OCI-LY7 (cell line): Measurements from ENCODE around the gene FTCDNL1. TPM values are rescaled to one million over a fixed set of nuclear protein-coding genes. Genes with fewer than 3 reads are reported as not detected.

Source experiments
- BruUV-seq: library from RNA; stranded (reverse); fragments of 400-500 nt; replicated peaks from 2 replicates; lab custom pipeline; 2021; lab: Mats Ljungman, UMichigan
- CTCF ChIA-PET: fragments of 300-600 bp; sonication (Branson Sonifier 250); formaldehyde crosslinking; loops from one replicate; lab custom pipeline; 2022; ENCODE audit warnings: antibody characterized with exemption; ENCODE audit not compliant: unreplicated experiment; lab: Charles Lee
- POLR2A ChIA-PET: fragments of 300-600 bp; sonication (Branson Sonifier 250); formaldehyde crosslinking; loops from one replicate; lab custom pipeline; 2022; ENCODE audit warnings: antibody characterized with exemption; lab: Charles Lee
- DNase-seq: peaks from one replicate; pipeline ENCODE4 v3.0.0-alpha.2; 2015; ENCODE audit warnings: low spot score
- H2AFZ ChIP-seq: fragments of 200-600 bp; sonication (generic), shearing (Covaris generic); 2 replicates; pipeline ENCODE4 v1.6.1; 2014; ENCODE audit warnings: mild to moderate bottlenecking, antibody characterized with exemption, low read length, moderate library complexity
- H3K27ac ChIP-seq: fragments of 200-600 bp; sonication (generic); 2 replicates; pipeline ENCODE4 v1.5.1; 2014; ENCODE audit warnings: mixed run types, low read depth, mild to moderate bottlenecking, moderate library complexity, low read length, inconsistent platforms; ENCODE audit not compliant: poor library complexity, severe bottlenecking
- H3K36me3 ChIP-seq: fragments of 200-600 bp; sonication (generic); 2 replicates; pipeline ENCODE4 v1.6.1; 2014; ENCODE audit warnings: mild to moderate bottlenecking, antibody characterized with exemption, low read length, moderate library complexity, mixed read lengths; ENCODE audit not compliant: insufficient read depth
- H3K4me1 ChIP-seq: fragments of 200-600 bp; sonication (generic); 2 replicates; pipeline ENCODE4 v1.5.1; 2014; ENCODE audit warnings: mild to moderate bottlenecking, low read length; ENCODE audit not compliant: insufficient read depth, poor library complexity, severe bottlenecking
- H3K4me2 ChIP-seq: fragments of 200-600 bp; sonication (generic); 2 replicates; pipeline ENCODE4 v1.6.1; 2014; ENCODE audit warnings: mild to moderate bottlenecking, low read length
- H3K4me3 ChIP-seq: fragments of 200-600 bp; sonication (generic); 2 replicates; pipeline ENCODE4 v1.5.1; 2014; ENCODE audit warnings: mild to moderate bottlenecking, low read depth, low read length; ENCODE audit not compliant: poor library complexity, severe bottlenecking
- H3K79me2 ChIP-seq: fragments of 200-600 bp; sonication (generic); 2 replicates; pipeline ENCODE4 v1.6.1; 2016; ENCODE audit warnings: low read depth, mild to moderate bottlenecking, low read length, moderate library complexity, mixed read lengths; ENCODE audit not compliant: insufficient read depth
- H3K9me2 ChIP-seq: fragments of 200-600 bp; sonication (generic); 2 replicates; pipeline ENCODE4 v1.6.1; 2016; ENCODE audit warnings: mild to moderate bottlenecking, low read length, mixed read lengths; ENCODE audit not compliant: insufficient read depth
- H3K9me3 ChIP-seq: fragments of 200-600 bp; sonication (generic); 2 replicates; pipeline ENCODE4 v1.6.1; 2014; ENCODE audit warnings: mild to moderate bottlenecking, mixed run types, low read length, mixed read lengths
- H4K20me1 ChIP-seq: fragments of 200-600 bp; sonication (generic); 2 replicates; pipeline ENCODE4 v1.6.1; 2014; ENCODE audit warnings: mild to moderate bottlenecking, antibody characterized with exemption, low read length, moderate library complexity, mixed read lengths; ENCODE audit not compliant: insufficient read depth
- EZH2phosphoT487 ChIP-seq: fragments of 200-600 bp; sonication (generic); IDR thresholded peaks from 2 replicates; pipeline ENCODE4 v1.6.1; 2018; ENCODE audit warnings: low read depth, borderline replicate concordance, mild to moderate bottlenecking, mixed run types, antibody characterized with exemption, low read length, moderate library complexity, mixed read lengths
- intact Hi-C: fragments of 100-400 bp; cut with micrococcal nuclease; formaldehyde crosslinking; loops from one replicate; pipeline ENCODE4 v1.10.0; 2022; ENCODE audit not compliant: unreplicated experiment
- total RNA-seq, 2 experiments: library from RNA; depleted of rRNA in 1 of 2; stranded (reverse); fragments of >200 nt in 1 of 2; shearing (Covaris generic) in 1 of 2; gene quantifications; 2 replicates each; pipeline ENCODE4 v1.2.3, GENCODE V29; 2014 to 2022
- TF ChIP-seq, protein P1 (sequence below): fragments of 200-600 bp; sonication (generic); conservative IDR thresholded peaks from 2 replicates; pipeline ENCODE4 v1.5.1; 2014; ENCODE audit warnings: mild to moderate bottlenecking, antibody characterized with exemption, low read length, moderate library complexity, mixed read lengths

FTCDNL1 gene
- total RNA-seq, 2 experiments from 2014 or later: 0.40 to 0.54 TPM

DNA sequence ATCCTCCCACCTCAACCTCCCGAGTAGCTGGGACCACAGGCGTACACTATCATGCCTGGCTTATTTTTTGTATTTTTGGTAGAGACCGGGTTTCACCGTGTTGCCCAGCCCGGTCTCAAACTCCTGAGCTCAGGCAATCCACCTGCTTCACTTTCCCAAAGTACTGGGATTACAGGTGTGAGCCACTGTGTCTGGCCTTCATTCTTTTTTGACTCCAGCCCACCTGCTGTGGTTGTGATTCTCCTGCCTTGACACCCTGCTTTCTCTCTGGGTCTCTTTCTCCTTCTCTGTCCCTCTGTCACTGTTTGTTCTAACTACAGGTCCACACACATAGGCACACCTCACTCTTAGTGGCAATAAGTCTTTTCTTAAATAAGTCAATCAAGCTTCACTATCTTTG, 85.3 kb downstream of the FTCDNL1 start:
- POLR2A ChIA-PET: interaction anchor here (0.6 kb wide), 1 partner anchor 1301 kb away, joined by 3 read pairs; no protein-coding TSS in a partner anchor
- no peak for TF ChIP-seq EZH2phosphoT487
- no peak for DNase-seq

DNA sequence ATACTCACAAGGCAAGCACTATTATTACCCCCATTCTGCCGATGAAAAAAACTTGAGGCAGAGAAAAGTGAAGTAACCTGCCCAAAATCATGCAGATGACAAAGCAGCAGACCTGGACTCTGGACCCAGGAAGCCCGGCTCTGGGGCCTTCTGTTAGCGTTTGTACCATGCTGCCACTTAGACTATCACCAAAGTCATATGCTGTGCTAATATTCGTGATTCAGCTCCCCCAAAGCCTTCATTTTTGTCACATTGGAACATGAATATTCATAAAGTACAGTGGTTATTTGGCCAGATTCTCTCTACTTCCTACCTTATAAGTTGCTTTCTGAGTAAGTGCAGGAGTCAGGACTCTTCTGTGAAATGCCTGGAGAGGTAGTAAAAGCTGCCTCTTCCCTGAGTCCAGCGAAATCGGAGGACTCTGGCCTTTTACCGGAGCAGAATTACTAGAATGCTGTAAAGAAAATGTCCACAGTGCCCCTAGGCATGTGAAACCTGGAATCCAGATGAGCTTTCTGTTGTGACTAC, 86.7 kb downstream of the FTCDNL1 start:
- Histone ChIP-seq H3K27ac (no peak overlapping the region), H3K79me2 (no peaks in the 10 kb centered on the region), H3K9me3 (no peaks in the 10 kb centered on the region), H4K20me1 (no peaks in the 10 kb centered on the region), H3K4me1 (no peaks in the 10 kb centered on the region), H3K36me3 (no peaks in the 10 kb centered on the region), H3K4me3 (no peak overlapping the region), H3K9me2 (no peaks in the 10 kb centered on the region), H2AFZ (no peak overlapping the region), H3K4me2 (no peak overlapping the region)
- POLR2A ChIA-PET: interaction anchor here (0.6 kb wide), 1 partner anchor 159 kb away, joined by 3 read pairs; no protein-coding TSS in a partner anchor
- intact Hi-C loops: no loop called here
- BruUV-seq: no TSS peak
- TF ChIP-seq, protein P1, sequence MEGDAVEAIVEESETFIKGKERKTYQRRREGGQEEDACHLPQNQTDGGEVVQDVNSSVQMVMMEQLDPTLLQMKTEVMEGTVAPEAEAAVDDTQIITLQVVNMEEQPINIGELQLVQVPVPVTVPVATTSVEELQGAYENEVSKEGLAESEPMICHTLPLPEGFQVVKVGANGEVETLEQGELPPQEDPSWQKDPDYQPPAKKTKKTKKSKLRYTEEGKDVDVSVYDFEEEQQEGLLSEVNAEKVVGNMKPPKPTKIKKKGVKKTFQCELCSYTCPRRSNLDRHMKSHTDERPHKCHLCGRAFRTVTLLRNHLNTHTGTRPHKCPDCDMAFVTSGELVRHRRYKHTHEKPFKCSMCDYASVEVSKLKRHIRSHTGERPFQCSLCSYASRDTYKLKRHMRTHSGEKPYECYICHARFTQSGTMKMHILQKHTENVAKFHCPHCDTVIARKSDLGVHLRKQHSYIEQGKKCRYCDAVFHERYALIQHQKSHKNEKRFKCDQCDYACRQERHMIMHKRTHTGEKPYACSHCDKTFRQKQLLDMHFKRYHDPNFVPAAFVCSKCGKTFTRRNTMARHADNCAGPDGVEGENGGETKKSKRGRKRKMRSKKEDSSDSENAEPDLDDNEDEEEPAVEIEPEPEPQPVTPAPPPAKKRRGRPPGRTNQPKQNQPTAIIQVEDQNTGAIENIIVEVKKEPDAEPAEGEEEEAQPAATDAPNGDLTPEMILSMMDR: no peak
- TF ChIP-seq EZH2phosphoT487: no peak
- no peak for DNase-seq
- CTCF ChIA-PET: no interaction called here

More for the DNA sequence above, 85.3 kb downstream of the FTCDNL1 start:
- no peak overlapping the region for H3K27ac ChIP-seq
- H3K4me3 ChIP-seq: no peak overlapping the region
- BruUV-seq: no TSS peak
- CTCF ChIA-PET: no interaction called here
- H2AFZ ChIP-seq: no peak overlapping the region
- no peak overlapping the region for H3K4me2 ChIP-seq
- no peaks in the 10 kb centered on the region for H3K9me3 ChIP-seq
- H4K20me1 ChIP-seq: no peaks in the 10 kb centered on the region
- no peaks in the 10 kb centered on the region for H3K9me2 ChIP-seq
- H3K79me2 ChIP-seq: no peaks in the 10 kb centered on the region
- intact Hi-C loops: no loop called here
- H3K4me1 ChIP-seq: no peaks in the 10 kb centered on the region
- no peaks in the 10 kb centered on the region for H3K36me3 ChIP-seq

DNA sequence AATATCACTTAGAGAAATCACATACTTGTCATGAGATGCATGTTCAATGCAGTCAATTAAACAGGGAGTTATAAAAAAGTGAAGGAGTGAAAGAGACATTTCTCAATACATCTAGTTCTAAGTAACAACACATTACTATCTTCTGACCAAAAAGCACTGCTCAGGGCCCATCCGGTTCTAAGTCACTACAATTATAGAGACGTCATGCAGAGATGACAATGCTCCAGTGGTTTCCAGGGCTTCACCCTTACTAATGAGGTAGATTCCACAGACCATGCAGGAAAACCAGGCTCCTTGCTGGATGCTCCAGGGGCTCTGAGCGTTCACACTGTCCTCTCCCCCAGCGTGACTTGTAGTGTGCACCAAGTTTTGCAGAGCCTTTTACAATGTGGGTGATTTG, 88.0 kb downstream of the FTCDNL1 start:
- no peak overlapping the region for H3K4me2 ChIP-seq
- no peak overlapping the region for H3K27ac ChIP-seq
- no peak for TF ChIP-seq EZH2phosphoT487
- TF ChIP-seq, protein P1: no peak

More for the DNA sequence above, 88.0 kb downstream of the FTCDNL1 start:
- no peaks in the 10 kb centered on the region for H3K4me1 ChIP-seq
- no peak overlapping the region for H3K4me3 ChIP-seq
- H3K9me2 ChIP-seq: no peaks in the 10 kb centered on the region
- ChIA-PET CTCF (no interaction called here), POLR2A (no interaction called here)
- no peaks in the 10 kb centered on the region for H3K9me3 ChIP-seq
- H2AFZ ChIP-seq: no peak overlapping the region
- H4K20me1 ChIP-seq: no peaks in the 10 kb centered on the region
- H3K36me3 ChIP-seq: no peaks in the 10 kb centered on the region
- DNase-seq: no peak
- H3K79me2 ChIP-seq: no peaks in the 10 kb centered on the region
- intact Hi-C loops: no loop called here
- no TSS peak for BruUV-seq
